PC-3 (cell line): Measurements from ENCODE around the gene SIL1. TPM values are rescaled to one million over a fixed set of nuclear protein-coding genes. Genes with fewer than 3 reads are reported as not detected.

Source experiments
- ATAC-seq: fragments of 200-7000 bp; cut with Tn5 transposase; 2 replicates; pipeline ENCODE4 v1.9.1; 2020; ENCODE audit warnings: mild to moderate bottlenecking, moderate library complexity
- Bru-seq: library from RNA; stranded (reverse); fragments of 400-500 nt; gene quantifications from one replicate; lab custom pipeline; 2021; lab: Mats Ljungman, UMichigan
- BruChase-seq, 2 experiments: library from RNA; stranded (reverse); fragments of 400-500 nt; gene quantifications; one replicate each; lab custom pipeline; 2021; lab: Mats Ljungman, UMichigan
- BruUV-seq: library from RNA; stranded (reverse); fragments of 400-500 nt; replicated peaks from 2 replicates; lab custom pipeline; 2021; lab: Mats Ljungman, UMichigan
- CTCF ChIA-PET: fragments of 300-600 bp; sonication (Branson Sonifier 250); formaldehyde crosslinking; loops from one replicate; lab custom pipeline; 2022; ENCODE audit warnings: antibody characterized with exemption; lab: Charles Lee
- POLR2A ChIA-PET: fragments of 300-600 bp; sonication (Branson Sonifier 250); formaldehyde crosslinking; loops from one replicate; lab custom pipeline; 2022; ENCODE audit warnings: antibody characterized with exemption; ENCODE audit not compliant: unreplicated experiment; lab: Charles Lee
- DNase-seq: peaks from one replicate; pipeline ENCODE4 v3.0.0-alpha.2; 2015
- H2AFZ ChIP-seq: fragments of 300-600 bp; sonication (generic); 2 replicates; pipeline ENCODE4 v1.6.0; 2016; ENCODE audit warnings: antibody characterized with exemption, low read length
- H3F3A ChIP-seq: fragments of 300-600 bp; sonication (generic); one replicate; pipeline ENCODE4 v1.6.0; 2017; ENCODE audit warnings: antibody characterized with exemption, low read length, control low read depth, mild to moderate bottlenecking; ENCODE audit not compliant: unreplicated experiment
- H3K27ac ChIP-seq: fragments of 300-600 bp; sonication (generic); 2 replicates; pipeline ENCODE4 v1.5.1; 2016; ENCODE audit warnings: mild to moderate bottlenecking, low read length
- H3K27me3 ChIP-seq: fragments of 300-600 bp; sonication (generic); 2 replicates; pipeline ENCODE4 v1.6.1; 2016; ENCODE audit warnings: low read length, mixed read lengths
- H3K36me3 ChIP-seq: fragments of 300-600 bp; sonication (generic); 2 replicates; pipeline ENCODE4 v1.6.1; 2016; ENCODE audit warnings: low read depth, mixed run types, low read length, mixed read lengths
- H3K4me1 ChIP-seq: fragments of 300-600 bp; sonication (generic); 2 replicates; pipeline ENCODE4 v1.5.1; 2016; ENCODE audit warnings: low read length; ENCODE audit not compliant: insufficient read depth
- H3K4me2 ChIP-seq: fragments of 300-600 bp; sonication (generic); 2 replicates; pipeline ENCODE4 v1.6.0; 2016; ENCODE audit warnings: low read length
- H3K4me3 ChIP-seq: fragments of 300-600 bp; sonication (generic); 2 replicates; pipeline ENCODE4 v1.5.1; 2016; ENCODE audit warnings: mild to moderate bottlenecking, low read length, mixed read lengths
- H3K79me2 ChIP-seq: fragments of 300-600 bp; sonication (generic); 2 replicates; pipeline ENCODE4 v1.6.1; 2017; ENCODE audit warnings: low read length, mixed read lengths
- H3K9ac ChIP-seq: fragments of 300-600 bp; sonication (generic); 2 replicates; pipeline ENCODE4 v1.6.0; 2016; ENCODE audit warnings: mild to moderate bottlenecking, low read length
- H3K9me2 ChIP-seq: fragments of 300-600 bp; sonication (generic); replicated peaks from 2 replicates; pipeline ENCODE4 v1.6.1; 2016; ENCODE audit warnings: mixed run types, low read length, mixed read lengths
- H3K9me3 ChIP-seq: fragments of 300-600 bp; sonication (generic); 2 replicates; pipeline ENCODE4 v1.6.1; 2016; ENCODE audit warnings: low read length, mixed read lengths
- H4K20me1 ChIP-seq: fragments of 300-600 bp; sonication (generic); 2 replicates; pipeline ENCODE4 v1.6.1; 2016; ENCODE audit warnings: low read length, mixed read lengths
- EZH2 ChIP-seq: fragments of 300-600 bp; sonication (generic); IDR thresholded peaks from one replicate; pipeline ENCODE4 v1.6.1; 2017; ENCODE audit warnings: antibody characterized with exemption, mild to moderate bottlenecking, low read length; ENCODE audit not compliant: unreplicated experiment
- EZH2phosphoT487 ChIP-seq: fragments of 300-600 bp; sonication (generic); IDR thresholded peaks from 2 replicates; pipeline ENCODE4 v1.6.1; 2018; ENCODE audit warnings: mild to moderate bottlenecking, antibody characterized with exemption, low read length, borderline replicate concordance
- intact Hi-C: fragments of 100-400 bp; cut with micrococcal nuclease; formaldehyde crosslinking; loops from 2 replicates; pipeline ENCODE4 v1.9.0; 2023
- long read RNA-seq: library from polyadenylated mRNA; unstranded; transcript quantifications from one replicate; pipeline ENCODE4 v2.0.0, GENCODE V29; 2021; ENCODE audit not compliant: unreplicated experiment
- total RNA-seq: library from RNA; depleted of rRNA; stranded (reverse); fragments of >200 nt; gene quantifications from 2 replicates; pipeline ENCODE4 v1.2.3, GENCODE V29; 2014; rRNA removed
- TF ChIP-seq, protein P1 (sequence below): fragments of 300-600 bp; sonication (generic); conservative IDR thresholded peaks from 2 replicates; pipeline ENCODE4 v1.5.1; 2017; ENCODE audit warnings: antibody characterized with exemption, low read depth, mild to moderate bottlenecking, low read length

Gene SIL1
- total RNA-seq (7.9 and 17.2 TPM in 2 replicates), Bru-seq, nascent RNA (percentile 75 among the genes with signal in this experiment), BruChase-seq, experiment 1, labeled RNA remaining after a 6-hour chase (percentile 56 among the genes with signal in this experiment), BruChase-seq, experiment 2, labeled RNA remaining after a 2-hour chase (percentile 60 among the genes with signal in this experiment)
- long read RNA-seq, partial matches to known transcripts = 4 of 65 reads
- long read RNA-seq, other reads (novel, unspliced or antisense) = 61 of 65 reads

DNA sequence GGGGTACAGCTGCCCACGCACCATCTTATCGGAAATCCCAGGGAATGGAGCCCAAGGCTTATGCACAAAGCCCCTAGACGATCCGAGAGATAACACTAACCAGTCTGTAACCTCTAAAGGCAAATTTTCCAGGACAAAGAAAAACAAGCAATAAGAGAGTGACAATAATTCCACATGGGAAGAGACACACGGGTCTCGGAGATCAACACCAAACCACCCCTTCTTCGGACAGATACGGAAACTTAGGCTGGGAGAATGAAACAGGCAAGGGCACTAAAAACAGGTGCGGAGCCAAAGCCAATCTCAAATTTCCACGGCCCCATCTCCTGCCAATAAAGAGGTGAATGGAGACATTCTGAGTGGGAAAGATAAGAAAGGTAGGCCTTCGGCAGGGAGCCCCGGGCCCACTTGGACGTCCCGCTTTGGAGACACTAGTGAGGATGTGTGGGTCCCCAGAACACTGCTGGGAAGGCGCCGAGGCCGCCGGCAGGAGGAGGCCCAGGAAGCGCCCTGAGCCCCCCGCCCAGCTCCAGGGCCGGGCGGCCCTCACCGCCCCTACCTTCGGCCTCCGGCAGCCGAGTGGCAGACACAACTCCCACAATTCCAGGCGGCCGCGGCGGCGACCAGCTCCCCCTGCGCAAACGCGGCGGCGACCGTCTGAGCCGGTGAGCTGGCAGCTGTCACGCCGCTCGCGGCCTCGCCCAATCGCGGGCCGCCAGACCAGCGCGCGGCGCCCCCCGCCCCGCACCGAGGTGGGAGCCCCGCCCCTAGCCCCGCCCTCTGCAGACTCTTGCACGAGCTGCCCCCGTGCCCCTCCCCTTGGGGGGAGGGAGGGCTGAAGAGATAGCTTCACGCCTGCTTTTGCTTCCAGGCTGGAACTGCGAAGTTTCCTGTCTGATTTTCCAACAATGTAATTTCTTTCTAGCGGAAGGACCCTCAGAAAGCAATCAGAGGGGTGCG lies at the start of gene SIL1:
Gene SIL1 (minus strand): TSS at position 659 of the 960 bp plus-strand sequence. CDS start 70,525 bp downstream, outside the sequence.
- ChIA-PET POLR2A (interaction anchor here (0.5 to 0.8 kb wide), 10 partner anchors 23 to 679 kb away, joined by 3 to 7 read pairs (median 4); no protein-coding TSS in a partner anchor), CTCF (interaction anchor here (0.5 to 0.6 kb wide), 2 partner anchors 71 to 473 kb away, joined by 3 to 4 read pairs; no protein-coding TSS in a partner anchor)
- H3K9ac ChIP-seq = peak within 1 kb of the TSS; percentile 97
- no peaks in the 10 kb centered on the region for H3K36me3 ChIP-seq
- H4K20me1 ChIP-seq = no peaks in the 10 kb centered on the region
- peak within 1 kb of the TSS; percentile 29 for H3K27ac ChIP-seq
- H3K27me3 ChIP-seq = no peaks in the 10 kb centered on the region
- peaks cover 7% of the 10 kb centered on the region; the same call in 1 of the 2 replicates for H3K4me1 ChIP-seq
- ATAC-seq (peak; percentile 99), DNase-seq (peak; percentile 92)
- H3K9me2 ChIP-seq = no peaks in the 10 kb centered on the region
- no peaks in the 10 kb centered on the region for H3F3A ChIP-seq
- peaks cover 20% of the 10 kb centered on the region for H3K79me2 ChIP-seq
- peak within 1 kb of the TSS; percentile 84 for H3K4me3 ChIP-seq
- peak within 1 kb of the TSS; percentile 99 for H3K4me2 ChIP-seq
- no peak for TF ChIP-seq EZH2
- intact Hi-C loops = no loop called here
- BruUV-seq = TSS peak; percentile 83
- peak within 1 kb of the TSS; percentile 96 for H2AFZ ChIP-seq
- H3K9me3 ChIP-seq = no peaks in the 10 kb centered on the region

DNA sequence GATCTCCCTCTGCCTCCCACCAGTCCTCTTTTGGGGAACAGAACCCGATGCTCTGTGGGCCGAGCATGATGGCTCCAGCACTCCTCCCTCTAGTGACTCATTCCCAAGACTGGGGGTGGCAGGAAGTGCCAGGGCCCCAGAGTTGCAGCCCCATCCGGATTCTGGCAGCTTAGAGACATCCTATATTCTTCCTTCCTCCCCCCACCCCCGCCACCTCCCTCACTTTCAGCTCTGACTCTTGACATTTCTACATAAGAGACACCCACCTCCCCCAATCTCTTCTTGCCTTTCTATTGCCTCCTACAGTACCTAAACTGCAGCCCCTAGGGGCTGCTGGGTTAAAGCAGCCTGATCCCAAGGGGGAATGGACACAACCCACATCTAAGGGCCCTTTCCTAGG lies 48.2 kb upstream of the SIL1 start:
- no TSS peak for BruUV-seq
- CTCF ChIA-PET = interaction anchor here (0.6 kb wide), 1 partner anchor 24 kb away, joined by 4 read pairs; no protein-coding TSS in a partner anchor
- Histone ChIP-seq H3K9me3 (no peaks in the 10 kb centered on the region), H3K4me1 (peaks cover 8% of the 10 kb centered on the region; the same call in 1 of the 2 replicates), H3K27ac (no peak overlapping the region), H3K9ac (no peak overlapping the region), H3K36me3 (no peaks in the 10 kb centered on the region), H3K4me2 (peak overlapping the region; percentile 26; the same call in 1 of the 2 replicates), H3K4me3 (no peak overlapping the region), H3F3A (no peaks in the 10 kb centered on the region), H4K20me1 (no peaks in the 10 kb centered on the region), H3K9me2 (no peaks in the 10 kb centered on the region), H3K27me3 (no peaks in the 10 kb centered on the region), H2AFZ (peak overlapping the region; percentile 68), H3K79me2 (no peaks in the 10 kb centered on the region)
- intact Hi-C loops = no loop called here
- ATAC-seq (peak; percentile 87), DNase-seq (peak; percentile 31)
- TF ChIP-seq EZH2 (no peak), EZH2phosphoT487 (no peak)
- TF ChIP-seq, protein P1, sequence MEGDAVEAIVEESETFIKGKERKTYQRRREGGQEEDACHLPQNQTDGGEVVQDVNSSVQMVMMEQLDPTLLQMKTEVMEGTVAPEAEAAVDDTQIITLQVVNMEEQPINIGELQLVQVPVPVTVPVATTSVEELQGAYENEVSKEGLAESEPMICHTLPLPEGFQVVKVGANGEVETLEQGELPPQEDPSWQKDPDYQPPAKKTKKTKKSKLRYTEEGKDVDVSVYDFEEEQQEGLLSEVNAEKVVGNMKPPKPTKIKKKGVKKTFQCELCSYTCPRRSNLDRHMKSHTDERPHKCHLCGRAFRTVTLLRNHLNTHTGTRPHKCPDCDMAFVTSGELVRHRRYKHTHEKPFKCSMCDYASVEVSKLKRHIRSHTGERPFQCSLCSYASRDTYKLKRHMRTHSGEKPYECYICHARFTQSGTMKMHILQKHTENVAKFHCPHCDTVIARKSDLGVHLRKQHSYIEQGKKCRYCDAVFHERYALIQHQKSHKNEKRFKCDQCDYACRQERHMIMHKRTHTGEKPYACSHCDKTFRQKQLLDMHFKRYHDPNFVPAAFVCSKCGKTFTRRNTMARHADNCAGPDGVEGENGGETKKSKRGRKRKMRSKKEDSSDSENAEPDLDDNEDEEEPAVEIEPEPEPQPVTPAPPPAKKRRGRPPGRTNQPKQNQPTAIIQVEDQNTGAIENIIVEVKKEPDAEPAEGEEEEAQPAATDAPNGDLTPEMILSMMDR = no peak
- POLR2A ChIA-PET = no interaction called here

GRCh38 chr5:139245637-139246339 lies 47.6 kb upstream of the SIL1 start:
- no peak for TF ChIP-seq EZH2
- TF ChIP-seq EZH2phosphoT487 = no peak
- TF ChIP-seq, protein P1 = no peak
- no TSS peak for BruUV-seq
- Histone ChIP-seq H3K9ac (no peak overlapping the region), H3K9me2 (no peaks in the 10 kb centered on the region), H3K79me2 (no peaks in the 10 kb centered on the region), H3K4me2 (peak overlapping the region; percentile 26; the same call in 1 of the 2 replicates), H3K9me3 (no peaks in the 10 kb centered on the region), H4K20me1 (no peaks in the 10 kb centered on the region), H2AFZ (peak overlapping the region; percentile 68), H3K4me3 (no peak overlapping the region), H3K4me1 (peaks cover 8% of the 10 kb centered on the region; the same call in 1 of the 2 replicates), H3K36me3 (no peaks in the 10 kb centered on the region), H3K27ac (no peak overlapping the region), H3K27me3 (no peaks in the 10 kb centered on the region), H3F3A (no peaks in the 10 kb centered on the region)
- intact Hi-C loops = no loop called here
- POLR2A ChIA-PET = no interaction called here
- CTCF ChIA-PET = no interaction called here
- no peak; the same call in 1 of the 2 replicates for ATAC-seq
- no peak for DNase-seq
